HepG2 (cell line): ENCODE results near the gene USP10. TPM values are rescaled to one million over a fixed set of nuclear protein-coding genes. Genes with fewer than 3 reads are reported as not detected.

Source experiments
- AGO1 ChIP-seq: fragments of 200-400 bp; formaldehyde crosslinking; IDR thresholded peaks from 2 replicates; pipeline ENCODE4 v1.6.1; 2017; ENCODE audit warnings: mild to moderate bottlenecking, low read depth, low read length, moderate library complexity; ENCODE audit not compliant: poor library complexity, severe bottlenecking
- BORCS8-MEF2B ChIP-seq: sonication (generic); formaldehyde crosslinking; IDR thresholded peaks from 2 replicates; pipeline ENCODE4 v1.8.0; 2022; ENCODE audit warnings: mild to moderate bottlenecking, missing genetic modification reagents
- FOXO1 ChIP-seq: sonication (generic); formaldehyde crosslinking; IDR thresholded peaks from 2 replicates; pipeline ENCODE4 v1.4.0; 2020; ENCODE audit warnings: missing genetic modification reagents
- GMEB2 ChIP-seq: IDR thresholded peaks from 2 replicates; pipeline ENCODE4 v1.6.1; 2016; ENCODE audit warnings: missing biosample characterization, missing genetic modification reagents, low read depth
- ISL2 ChIP-seq: sonication (generic); formaldehyde crosslinking; IDR thresholded peaks from 2 replicates; pipeline ENCODE4 v1.5.0; 2020; ENCODE audit warnings: missing genetic modification reagents
- NCOR1 ChIP-seq: fragments of 200-600 bp; sonication (generic); IDR thresholded peaks from 2 replicates; pipeline ENCODE4 v1.7.0; 2017; ENCODE audit warnings: antibody characterized with exemption, low read length, borderline replicate concordance
- SAP130 ChIP-seq: IDR thresholded peaks from 2 replicates; pipeline ENCODE4 v1.6.1; 2016; ENCODE audit warnings: low read depth
- SP4 ChIP-seq: sonication (generic); formaldehyde crosslinking; IDR thresholded peaks from 2 replicates; pipeline ENCODE4 v1.8.1; 2023; ENCODE audit warnings: mild to moderate bottlenecking, missing genetic modification reagents
- YY1 ChIP-seq: IDR thresholded peaks from 2 replicates; pipeline ENCODE4 v1.6.1; 2011; ENCODE audit warnings: low read length, low read depth, moderate library complexity, mild to moderate bottlenecking; ENCODE audit not compliant: insufficient read depth, insufficient replicate concordance
- ZNF230 ChIP-seq: sonication (generic); formaldehyde crosslinking; IDR thresholded peaks from 2 replicates; pipeline ENCODE4 v1.4.0; 2020; ENCODE audit warnings: mild to moderate bottlenecking, missing genetic modification reagents
- polyA plus RNA-seq, 8 experiments: library from polyadenylated mRNA; depleted of rRNA in 3 of 8; stranded (reverse) in 7 of 8; unstranded in 1 of 8; fragments of >200 nt; fragmentation: Illumina TruSeq in 4 of 8; extraction: Trizol in 4 of 8; gene quantifications; 2 replicates each; pipeline versions ENCODE4 v1.2.1 to v1.2.3, GENCODE V29; 2011 to 2016; ENCODE audit warnings: low read depth in 4 of 8, missing spikeins in 1 of 8, mixed read lengths in 1 of 8; ENCODE audit not compliant: insufficient read depth in 1 of 8
- total RNA-seq, 5 experiments: library from RNA; depleted of rRNA; stranded (reverse); fragments of >200 nt; fragmentation: Illumina TruSeq; extraction: Trizol; gene quantifications; 2 replicates each; pipeline ENCODE4 v1.2.3, GENCODE V29; 2016; ENCODE audit warnings: low read depth in 1 of 5
- TF ChIP-seq, protein P1 (sequence below): sonication (generic); formaldehyde crosslinking; IDR thresholded peaks from 2 replicates; pipeline ENCODE4 v1.4.0; 2020; ENCODE audit warnings: missing genetic modification reagents, mild to moderate bottlenecking, borderline replicate concordance
- TF ChIP-seq, protein P2 (sequence below): sonication (generic); formaldehyde crosslinking; IDR thresholded peaks from 2 replicates; pipeline ENCODE4 v1.4.0; 2020; ENCODE audit warnings: missing genetic modification reagents
- TF ChIP-seq, protein P3 (sequence below): sonication (generic); formaldehyde crosslinking; IDR thresholded peaks from 2 replicates; pipeline ENCODE4 v1.5.0; 2020; ENCODE audit warnings: mild to moderate bottlenecking, missing genetic modification reagents, borderline replicate concordance

The USP10 gene
- total and polyA plus RNA-seq, 2 of the 13 experiments (the other 11 are each of a cell fraction or from before 2014, with no cell fraction given): 79.1 to 122 TPM

DNA sequence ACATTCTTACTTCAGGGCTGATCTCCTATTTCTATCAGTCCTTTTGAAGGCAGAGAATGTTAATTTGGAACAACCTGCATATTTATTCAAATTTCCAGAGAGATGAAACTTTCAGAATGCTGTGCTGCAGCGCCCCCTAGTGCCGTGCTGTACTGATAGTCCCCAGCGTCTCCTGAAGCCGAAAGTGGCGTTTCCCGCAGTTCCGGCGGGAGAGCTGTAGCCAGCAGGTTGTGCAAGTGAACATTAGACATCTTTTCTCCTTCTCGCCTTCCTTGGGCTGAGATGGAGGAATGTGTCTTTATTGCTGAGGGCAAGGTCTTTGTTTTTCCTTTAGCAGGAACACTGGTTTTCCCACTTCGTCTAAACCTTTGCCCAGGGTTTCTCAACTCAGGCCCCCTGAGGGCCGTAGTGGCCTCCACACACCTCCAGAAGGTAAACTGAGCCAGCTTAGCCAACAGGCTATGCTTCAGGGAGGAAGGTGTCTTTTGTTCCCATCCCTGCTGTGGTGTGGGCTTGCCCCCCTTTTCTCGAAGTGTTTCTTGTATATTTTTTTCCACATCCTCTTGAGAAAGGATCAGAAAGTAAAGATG is 26.4 kb downstream of the USP10 start (continued):
- TF ChIP-seq BORCS8-MEF2B (CRISPR knock-in tag) (peak; percentile 27; the same call in 1 of the 2 replicates), ISL2 (CRISPR knock-in tag) (0 out of 2 replicates have a peak, but pooled peaks have one; percentile 51), YY1 (no peak), SAP130 (CRISPR knock-in tag) (peak; percentile 25; the same call in 1 of the 2 replicates), AGO1 (no peak), ZNF230 (CRISPR knock-in tag) (no peak), SP4 (0 out of 2 replicates have a peak, but pooled peaks have one; percentile 28), NCOR1 (0 out of 2 replicates have a peak, but pooled peaks have one; percentile 41), FOXO1 (CRISPR knock-in tag) (0 out of 2 replicates have a peak, but pooled peaks have one; percentile 28), GMEB2 (CRISPR knock-in tag) (no peak)
- TF ChIP-seq, protein P1, sequence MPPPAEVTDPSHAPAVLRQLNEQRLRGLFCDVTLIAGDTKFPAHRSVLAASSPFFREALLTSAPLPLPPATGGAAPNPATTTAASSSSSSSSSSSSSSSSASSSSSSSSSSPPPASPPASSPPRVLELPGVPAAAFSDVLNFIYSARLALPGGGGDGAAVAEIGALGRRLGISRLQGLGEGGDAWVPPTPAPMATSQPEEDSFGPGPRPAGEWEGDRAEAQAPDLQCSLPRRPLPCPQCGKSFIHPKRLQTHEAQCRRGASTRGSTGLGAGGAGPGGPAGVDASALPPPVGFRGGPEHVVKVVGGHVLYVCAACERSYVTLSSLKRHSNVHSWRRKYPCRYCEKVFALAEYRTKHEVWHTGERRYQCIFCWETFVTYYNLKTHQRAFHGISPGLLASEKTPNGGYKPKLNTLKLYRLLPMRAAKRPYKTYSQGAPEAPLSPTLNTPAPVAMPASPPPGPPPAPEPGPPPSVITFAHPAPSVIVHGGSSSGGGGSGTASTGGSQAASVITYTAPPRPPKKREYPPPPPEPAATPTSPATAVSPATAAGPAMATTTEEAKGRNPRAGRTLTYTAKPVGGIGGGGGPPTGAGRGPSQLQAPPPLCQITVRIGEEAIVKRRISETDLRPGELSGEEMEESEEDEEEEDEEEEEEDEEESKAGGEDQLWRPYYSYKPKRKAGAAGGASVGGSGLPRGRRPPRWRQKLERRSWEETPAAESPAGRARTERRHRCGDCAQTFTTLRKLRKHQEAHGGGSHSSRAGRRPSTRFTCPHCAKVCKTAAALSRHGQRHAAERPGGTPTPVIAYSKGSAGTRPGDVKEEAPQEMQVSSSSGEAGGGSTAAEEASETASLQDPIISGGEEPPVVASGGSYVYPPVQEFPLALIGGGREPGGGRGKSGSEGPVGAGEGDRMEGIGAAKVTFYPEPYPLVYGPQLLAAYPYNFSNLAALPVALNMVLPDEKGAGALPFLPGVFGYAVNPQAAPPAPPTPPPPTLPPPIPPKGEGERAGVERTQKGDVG: no peak
- TF ChIP-seq, protein P2, sequence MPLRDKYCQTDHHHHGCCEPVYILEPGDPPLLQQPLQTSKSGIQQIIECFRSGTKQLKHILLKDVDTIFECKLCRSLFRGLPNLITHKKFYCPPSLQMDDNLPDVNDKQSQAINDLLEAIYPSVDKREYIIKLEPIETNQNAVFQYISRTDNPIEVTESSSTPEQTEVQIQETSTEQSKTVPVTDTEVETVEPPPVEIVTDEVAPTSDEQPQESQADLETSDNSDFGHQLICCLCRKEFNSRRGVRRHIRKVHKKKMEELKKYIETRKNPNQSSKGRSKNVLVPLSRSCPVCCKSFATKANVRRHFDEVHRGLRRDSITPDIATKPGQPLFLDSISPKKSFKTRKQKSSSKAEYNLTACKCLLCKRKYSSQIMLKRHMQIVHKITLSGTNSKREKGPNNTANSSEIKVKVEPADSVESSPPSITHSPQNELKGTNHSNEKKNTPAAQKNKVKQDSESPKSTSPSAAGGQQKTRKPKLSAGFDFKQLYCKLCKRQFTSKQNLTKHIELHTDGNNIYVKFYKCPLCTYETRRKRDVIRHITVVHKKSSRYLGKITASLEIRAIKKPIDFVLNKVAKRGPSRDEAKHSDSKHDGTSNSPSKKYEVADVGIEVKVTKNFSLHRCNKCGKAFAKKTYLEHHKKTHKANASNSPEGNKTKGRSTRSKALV (CRISPR knock-in tag): peak; percentile 42; the same call in 1 of the 2 replicates
- TF ChIP-seq, protein P3, sequence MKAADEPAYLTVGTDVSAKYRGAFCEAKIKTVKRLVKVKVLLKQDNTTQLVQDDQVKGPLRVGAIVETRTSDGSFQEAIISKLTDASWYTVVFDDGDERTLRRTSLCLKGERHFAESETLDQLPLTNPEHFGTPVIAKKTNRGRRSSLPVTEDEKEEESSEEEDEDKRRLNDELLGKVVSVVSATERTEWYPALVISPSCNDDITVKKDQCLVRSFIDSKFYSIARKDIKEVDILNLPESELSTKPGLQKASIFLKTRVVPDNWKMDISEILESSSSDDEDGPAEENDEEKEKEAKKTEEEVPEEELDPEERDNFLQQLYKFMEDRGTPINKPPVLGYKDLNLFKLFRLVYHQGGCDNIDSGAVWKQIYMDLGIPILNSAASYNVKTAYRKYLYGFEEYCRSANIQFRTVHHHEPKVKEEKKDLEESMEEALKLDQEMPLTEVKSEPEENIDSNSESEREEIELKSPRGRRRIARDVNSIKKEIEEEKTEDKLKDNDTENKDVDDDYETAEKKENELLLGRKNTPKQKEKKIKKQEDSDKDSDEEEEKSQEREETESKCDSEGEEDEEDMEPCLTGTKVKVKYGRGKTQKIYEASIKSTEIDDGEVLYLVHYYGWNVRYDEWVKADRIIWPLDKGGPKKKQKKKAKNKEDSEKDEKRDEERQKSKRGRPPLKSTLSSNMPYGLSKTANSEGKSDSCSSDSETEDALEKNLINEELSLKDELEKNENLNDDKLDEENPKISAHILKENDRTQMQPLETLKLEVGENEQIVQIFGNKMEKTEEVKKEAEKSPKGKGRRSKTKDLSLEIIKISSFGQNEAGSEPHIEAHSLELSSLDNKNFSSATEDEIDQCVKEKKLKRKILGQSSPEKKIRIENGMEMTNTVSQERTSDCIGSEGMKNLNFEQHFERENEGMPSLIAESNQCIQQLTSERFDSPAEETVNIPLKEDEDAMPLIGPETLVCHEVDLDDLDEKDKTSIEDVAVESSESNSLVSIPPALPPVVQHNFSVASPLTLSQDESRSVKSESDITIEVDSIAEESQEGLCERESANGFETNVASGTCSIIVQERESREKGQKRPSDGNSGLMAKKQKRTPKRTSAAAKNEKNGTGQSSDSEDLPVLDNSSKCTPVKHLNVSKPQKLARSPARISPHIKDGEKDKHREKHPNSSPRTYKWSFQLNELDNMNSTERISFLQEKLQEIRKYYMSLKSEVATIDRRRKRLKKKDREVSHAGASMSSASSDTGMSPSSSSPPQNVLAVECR (CRISPR knock-in tag): peak; percentile 44; the same call in 1 of the 2 replicates
